ENCODE results near the gene METTL25B.
A peak's percentile ranks its signal among the peaks of the same experiment; 100 is the strongest.

The METTL25B gene

GRCh38 chr1:156728599-156729462 lies 562 bp downstream of the METTL25B start, which contains the start of gene ISG20L2:
Gene ISG20L2, minus strand, starts transcription at chr1:156728766. Its CDS starts 1,114 bp downstream, at chr1:156727652.
- peak; percentile 94 for DNase-seq

DNA sequence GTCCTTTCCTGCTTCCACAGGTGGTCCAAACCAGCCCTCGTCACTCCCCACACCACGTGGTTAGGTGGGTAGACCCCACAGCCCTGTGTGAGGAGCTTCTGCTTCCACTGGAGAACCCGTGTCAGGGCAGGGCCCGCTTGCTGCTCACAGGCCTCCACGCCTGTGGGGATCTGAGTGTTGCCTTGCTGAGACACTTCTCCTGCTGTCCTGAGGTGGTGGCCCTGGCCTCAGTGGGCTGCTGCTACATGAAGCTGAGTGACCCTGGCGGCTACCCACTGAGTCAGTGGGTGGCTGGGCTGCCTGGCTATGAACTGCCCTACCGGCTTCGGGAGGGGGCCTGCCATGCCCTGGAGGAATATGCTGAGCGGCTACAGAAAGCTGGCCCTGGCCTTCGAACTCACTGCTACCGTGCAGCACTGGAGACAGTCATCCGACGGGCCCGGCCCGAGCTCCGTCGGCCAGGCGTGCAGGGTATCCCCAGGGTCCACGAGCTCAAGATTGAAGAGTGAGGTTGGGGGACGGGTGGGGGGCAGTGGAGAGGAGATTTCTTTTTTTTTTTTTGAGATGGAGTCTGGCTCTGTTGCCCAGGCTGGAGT lies 5.8 kb downstream of the METTL25B start:
- DNase-seq = no peak

DNA sequence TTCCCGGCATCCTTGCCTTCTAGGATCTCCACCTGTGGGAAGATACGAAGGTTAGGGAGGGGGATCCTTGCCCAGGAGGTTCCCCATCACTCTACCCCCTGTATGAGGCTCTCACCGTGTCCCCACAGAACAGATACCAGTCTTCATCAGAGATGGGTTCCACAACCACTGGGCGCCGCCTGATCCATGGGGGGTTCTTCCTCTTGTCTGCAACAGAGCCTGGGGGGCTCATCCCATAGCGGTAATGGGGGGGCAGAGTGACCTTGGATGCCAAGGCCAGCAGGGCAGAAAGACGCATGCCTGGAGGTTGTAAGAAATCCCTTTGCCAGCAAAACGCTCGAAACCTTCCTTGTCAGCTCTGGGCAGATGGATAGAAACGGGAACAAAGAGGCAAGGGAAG lies 10.1 kb downstream of the METTL25B start:
- DNase-seq = no peak

DNA sequence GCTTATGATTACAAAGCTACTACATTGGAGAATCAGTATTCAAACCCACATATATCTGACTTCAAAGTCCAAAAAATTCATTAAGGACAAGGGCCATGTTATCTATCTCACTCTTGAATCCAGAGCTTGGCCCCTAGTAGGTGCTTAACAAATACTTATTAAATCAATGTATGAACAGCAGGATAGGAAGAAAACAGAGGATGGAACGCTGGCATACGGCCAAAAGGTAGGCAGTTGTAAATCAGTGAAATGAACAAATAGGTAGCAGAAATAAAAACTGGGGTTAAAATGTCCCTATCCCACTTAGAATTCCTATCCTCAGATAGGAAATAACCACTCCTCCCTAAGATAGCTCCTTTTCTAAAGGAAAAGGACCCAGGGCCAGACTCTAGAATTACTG lies 10.6 kb downstream of the METTL25B start:
- DNase-seq = no peak

GRCh38 chr1:156740237-156740740 lies 12.0 kb downstream of the METTL25B start:
- no peak for DNase-seq

GRCh38 chr1:156740741-156741480 lies 12.6 kb downstream of the METTL25B start, which contains the start of gene MRPL24:
Gene MRPL24, minus strand, starts transcription at chr1:156741088. Its CDS starts 2,384 bp downstream, at chr1:156738704.
- DNase-seq = peak; percentile 97

GRCh38 chr1:156741481-156741983 lies 13.3 kb downstream of the METTL25B start:
- no peak for DNase-seq

- DNase-seq = no peak
These were observed 13.7 kb downstream of the METTL25B start for GRCh38 chr1:156742017-156742416.

GRCh38 chr1:156742801-156743200 lies 14.5 kb downstream of the METTL25B start:
- DNase-seq = no peak

GRCh38 chr1:156743367-156744302 lies 15.4 kb downstream of the METTL25B start:
- no peak for DNase-seq

DNA sequence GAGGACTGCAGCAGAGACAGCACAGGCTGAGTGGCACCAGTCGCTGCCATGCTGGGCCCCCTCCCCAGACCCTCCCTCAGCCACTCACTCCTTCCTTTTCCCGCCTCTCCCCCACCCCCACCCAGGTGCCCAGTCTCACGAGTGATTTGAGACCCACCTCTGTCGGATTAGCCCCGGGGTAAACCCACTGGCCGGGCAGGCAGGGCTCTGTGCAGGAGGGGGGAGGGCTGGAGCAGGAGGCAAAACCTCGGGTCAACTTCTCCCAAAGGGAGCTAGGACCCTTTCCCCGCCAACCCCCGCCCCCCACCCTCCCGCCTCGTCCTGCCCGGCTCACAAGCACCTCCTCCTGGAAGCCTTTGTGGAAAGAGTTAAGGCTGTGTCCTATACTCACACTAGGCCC lies 16.1 kb downstream of the METTL25B start:
- no peak for DNase-seq

- DNase-seq = no peak
These were observed 16.6 kb downstream of the METTL25B start for GRCh38 chr1:156744786-156745419.

DNA sequence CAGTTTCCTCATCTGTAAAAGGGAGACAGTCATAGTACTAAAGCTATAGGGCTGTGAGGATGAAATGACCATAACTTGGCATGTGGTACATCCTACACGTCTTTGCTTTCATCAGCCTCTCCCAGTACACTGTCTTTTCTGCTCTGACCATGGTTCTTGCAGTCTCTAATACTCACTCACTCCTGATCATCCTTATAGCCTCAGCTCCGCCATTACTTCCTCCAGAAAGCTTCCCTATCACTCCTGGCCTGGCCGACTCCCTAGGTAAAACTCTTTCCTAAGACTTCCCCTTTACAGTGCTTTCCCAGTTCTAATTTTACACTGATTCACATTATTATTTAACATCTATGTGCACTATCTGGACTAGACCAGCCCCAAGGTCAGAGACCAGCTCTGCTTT lies 17.6 kb downstream of the METTL25B start:
- no peak for DNase-seq

DNA sequence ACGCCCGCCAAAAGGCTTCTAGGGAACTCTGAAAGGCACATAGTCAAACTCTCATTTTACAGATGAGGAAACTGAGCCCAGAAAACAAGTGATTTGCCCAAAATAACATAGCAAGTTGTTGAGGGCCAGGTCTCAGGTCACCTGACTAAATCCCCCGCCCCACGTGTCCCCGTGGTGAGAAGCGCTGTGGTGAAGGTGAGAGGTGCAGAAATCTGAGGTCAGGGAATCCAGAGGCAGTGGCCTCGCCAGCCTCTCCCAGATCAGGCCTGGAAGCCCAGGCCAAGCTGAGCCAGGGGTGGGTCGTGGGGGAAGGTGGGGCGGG lies 18.1 kb downstream of the METTL25B start:
- no peak for DNase-seq

DNA sequence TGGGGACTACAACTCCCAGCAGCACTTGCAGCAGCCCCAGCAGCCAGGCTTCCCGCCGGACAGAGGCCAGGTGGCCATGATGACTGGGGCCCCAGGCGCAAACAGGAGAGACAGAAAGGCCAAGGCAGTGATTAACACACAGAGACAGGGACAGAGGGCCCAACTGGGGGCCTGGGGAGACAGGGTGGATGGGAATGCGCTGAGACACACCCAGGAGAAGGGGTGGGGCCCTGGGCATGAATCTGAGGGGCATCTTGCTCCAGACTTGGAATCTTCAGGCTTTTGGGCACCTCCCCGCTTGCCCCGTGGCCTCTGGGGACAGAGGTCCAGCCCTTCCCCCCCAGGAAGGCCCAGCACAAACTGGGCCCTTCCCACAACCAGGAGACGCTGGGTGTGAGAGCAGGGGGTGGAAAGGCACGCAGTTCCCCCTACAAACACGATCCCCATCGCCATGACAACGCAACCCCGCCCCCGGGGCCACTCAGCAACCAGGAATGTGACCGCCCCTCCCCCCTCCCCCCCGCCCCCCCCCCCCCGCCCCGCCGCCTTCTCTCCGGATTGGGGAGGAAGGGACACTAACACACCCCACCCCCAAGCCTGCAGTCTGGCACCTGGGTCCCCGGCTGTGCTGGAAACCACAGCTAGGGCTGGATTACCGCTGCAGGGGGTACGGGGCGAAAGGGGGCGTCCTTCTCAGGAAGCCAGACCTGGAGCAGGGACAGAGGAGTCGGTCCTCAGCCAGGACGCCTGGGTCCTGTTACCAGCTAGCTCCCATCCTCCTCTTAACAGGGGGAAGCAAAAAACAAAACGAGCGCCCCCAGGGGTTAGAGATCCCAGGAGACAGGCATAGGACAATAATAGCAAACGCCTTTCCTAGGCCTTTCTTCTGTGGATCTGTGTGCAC lies 18.7 kb downstream of the METTL25B start:
- no peak for DNase-seq

DNA sequence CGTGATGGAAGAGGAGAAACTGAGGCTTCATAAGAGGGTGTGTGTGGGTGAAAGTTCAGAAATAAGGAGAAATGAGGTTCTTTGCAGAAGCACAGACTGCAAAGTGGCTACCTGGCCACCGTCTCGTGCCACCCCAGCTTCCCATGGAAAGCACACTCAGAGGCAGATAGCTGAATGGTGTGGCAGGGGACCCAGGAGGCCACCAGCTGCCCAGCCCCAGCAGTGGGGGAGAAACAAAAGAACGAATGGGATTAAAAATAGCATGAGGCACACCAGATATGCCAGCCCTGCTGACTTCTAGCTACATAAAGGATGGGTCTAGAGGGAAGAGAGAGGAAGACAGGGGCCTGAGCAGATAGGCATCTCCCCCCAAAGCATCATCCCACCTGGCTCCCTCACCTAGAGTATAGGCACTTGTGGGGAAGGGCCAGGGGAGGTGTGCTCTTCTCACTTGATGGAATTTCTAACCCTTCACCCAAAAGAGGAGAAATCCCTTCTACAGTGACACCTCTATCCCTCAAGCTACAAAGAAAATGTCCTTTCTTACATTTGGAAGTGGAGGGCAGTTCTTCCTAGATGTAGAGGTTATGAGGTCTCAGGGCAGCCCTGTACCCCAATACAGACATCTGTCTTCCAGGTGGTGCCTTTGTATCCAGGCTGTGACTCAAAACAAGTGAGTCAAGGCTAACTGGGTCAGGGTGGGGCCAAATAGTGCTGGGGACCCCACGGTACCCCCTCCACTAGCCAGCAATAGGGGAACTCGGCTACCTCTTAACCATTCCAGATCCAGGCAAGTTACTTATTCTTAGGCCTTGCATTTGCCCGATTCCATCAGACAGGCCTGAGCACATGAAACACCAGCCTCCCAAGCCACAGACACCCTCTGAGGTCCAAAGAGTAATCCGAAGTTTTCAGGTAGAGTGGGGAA lies 19.7 kb downstream of the METTL25B start:
- DNase-seq = no peak

GRCh38 chr1:156748670-156749418 lies 20.6 kb downstream of the METTL25B start:
- no peak for DNase-seq

- DNase-seq = no peak
These were observed 21.3 kb downstream of the METTL25B start for GRCh38 chr1:156749419-156750118.
